HG02642 (cell line): ENCODE data around the gene FTCDNL1.

ENCODE experiments used
- ATAC-seq: cut with Tn5 transposase; IDR thresholded peaks from one replicate; pipeline ENCODE4 v1.9.1; 2021; ENCODE audit warnings: mild to moderate bottlenecking; ENCODE audit not compliant: unreplicated experiment, poor library complexity

The FTCDNL1 gene

DNA sequence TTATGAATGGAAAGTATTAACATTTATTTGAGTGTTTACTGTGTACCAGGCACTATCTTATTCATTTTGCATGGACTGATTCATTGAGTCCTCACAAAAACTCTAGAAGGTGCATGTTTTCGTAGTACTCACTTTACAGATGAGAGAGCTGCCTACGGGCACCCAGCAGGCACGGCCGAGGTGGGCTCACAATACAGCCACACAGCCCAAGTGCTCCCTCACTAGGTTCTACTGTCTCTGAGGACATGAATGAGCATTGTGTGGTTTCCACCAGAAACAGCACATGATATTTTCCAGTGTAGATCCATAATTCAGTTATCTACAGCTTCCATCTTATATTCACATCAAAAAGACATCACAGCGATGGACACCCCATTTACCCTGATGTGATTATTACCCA is 101.4 kb downstream of the FTCDNL1 start:
- ATAC-seq = no peak

DNA sequence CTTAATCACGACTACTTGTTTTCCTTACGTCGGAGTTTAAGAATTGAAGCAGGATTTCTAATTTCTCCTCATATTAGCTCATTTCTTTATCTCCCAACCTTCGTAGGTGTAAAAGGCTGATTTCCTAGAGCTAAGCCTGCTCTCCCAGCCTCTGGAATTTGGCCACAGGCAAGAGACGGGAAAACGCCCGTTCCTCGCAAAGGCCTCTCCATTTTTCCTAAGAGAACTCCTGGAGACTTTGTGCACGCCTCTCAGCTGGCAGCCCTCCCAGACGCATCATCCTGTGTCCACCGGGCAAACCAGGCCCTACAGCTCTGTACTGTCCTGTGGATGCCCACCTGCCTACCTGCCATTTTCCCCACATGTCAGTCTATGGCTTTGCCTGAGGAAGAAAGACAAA is 106.3 kb downstream of the FTCDNL1 start:
- ATAC-seq = no peak

DNA sequence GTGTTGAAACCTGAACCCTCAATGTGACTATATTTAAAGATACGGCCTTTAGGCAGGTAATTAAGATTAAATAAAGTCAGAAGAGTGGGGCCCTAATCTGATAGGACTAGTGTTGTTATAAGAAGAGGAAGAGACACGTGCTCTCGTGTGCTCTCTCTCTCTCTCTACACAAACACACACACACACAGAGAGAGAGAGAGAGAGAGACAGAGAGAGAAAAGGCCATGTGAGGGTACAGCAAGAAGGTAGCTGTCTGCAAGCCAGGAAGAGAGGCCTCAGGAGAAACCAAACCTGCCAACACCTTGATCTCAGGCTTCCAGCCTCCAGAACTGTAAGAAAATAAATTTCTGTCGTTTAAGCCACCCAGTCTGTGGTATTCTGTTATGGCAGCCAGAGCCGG is 106.7 kb downstream of the FTCDNL1 start:
- no peak for ATAC-seq

DNA sequence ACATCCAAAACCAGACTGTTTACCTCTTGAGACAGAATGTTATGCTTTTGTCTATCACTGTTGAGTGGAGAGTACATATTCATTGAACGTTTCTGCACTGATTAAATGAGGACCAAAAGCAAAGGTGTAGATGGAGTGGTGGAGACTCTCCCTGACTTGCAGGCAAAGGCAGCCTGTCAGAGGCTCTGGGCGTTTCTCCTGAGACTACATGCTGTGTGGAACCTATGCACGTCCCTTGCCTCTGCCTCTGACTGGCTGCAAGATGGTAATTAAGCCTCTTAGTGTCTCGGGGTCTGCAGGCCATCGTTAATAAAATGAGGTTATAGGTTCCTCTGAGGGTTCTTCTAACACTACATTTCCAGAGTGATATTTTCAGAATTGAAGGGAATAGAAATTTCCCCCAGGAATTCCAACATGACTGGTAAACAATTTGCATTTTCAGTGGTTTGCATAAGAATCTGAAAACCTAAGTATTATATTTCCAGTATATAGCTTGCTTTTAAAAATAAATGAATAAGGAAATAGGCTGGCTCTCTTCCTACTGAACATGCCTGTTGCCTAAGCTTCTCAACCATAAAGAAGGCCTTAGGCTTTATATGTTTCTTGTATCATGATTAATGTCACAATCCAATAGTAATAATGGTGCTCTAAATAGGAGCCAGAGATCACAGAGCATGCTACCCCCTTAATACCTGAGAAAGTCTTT is 107.4 kb downstream of the FTCDNL1 start:
- ATAC-seq = no peak

DNA sequence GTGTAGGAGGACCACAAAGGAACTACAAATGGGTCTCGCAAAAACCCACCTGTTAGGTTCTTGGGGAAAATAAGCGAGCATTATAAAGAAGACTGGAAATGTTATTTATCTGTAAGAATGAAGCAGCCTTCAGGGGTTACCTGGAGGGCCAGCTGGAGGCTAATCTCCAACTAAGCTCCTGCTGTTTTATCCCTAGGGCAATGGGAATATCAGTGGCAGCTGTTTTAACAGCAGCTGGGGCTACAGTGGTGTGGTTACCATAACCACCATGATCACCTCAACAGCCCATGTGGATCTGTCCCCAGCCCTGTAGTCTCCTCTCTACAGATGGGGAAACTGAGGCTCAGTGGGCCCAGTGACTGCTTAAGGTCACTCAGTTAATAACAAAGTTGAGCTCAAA is 108.1 kb downstream of the FTCDNL1 start:
- no peak for ATAC-seq

DNA sequence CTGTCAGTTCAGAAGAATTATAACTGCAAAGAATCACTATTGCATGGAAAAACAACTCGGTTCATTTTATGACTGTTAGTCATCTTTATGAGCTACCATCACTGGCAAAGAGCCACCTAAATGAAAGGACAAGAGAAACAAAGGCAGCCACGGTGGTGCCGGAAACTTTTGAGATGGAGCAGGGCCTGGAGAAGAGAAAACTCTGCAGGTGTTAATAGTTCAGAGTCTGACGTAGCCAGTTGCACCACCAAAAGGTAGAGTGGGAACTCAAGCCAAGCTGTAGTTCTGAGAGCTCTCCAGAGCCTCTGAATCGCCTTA is 110.9 kb downstream of the FTCDNL1 start:
- no peak for ATAC-seq

DNA sequence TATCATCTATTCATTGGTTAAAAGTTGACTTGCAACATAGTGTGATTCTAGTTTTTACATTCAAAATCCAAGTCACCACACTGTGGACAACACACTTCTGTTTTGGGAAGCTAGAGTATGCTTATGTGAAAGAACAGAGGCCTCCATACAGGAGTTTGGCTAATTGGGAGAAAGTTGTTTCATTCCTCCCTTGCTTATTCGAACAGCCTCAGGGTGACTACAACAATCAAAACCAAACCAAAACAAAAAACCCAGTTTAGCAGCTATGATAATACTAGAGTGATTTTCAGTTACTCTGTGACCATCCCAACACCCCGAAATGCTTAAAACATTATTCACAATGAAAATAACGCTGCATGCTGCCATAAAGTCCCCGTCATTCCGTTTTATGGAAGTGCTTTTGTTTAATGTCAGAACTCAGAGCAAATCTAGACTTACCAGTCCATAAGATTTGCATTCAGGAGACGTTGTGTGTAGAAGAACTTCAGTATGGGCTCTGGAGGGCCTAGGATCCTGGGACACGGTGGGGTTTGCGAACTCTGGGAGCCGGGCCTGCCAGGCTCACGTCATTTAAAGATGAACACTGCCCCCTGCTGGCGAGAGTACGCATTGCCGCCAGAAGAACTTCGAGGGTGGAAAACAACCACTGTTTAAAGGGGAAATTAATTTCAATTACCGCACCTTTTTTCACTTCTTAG is 111.4 kb downstream of the FTCDNL1 start:
- no peak for ATAC-seq

DNA sequence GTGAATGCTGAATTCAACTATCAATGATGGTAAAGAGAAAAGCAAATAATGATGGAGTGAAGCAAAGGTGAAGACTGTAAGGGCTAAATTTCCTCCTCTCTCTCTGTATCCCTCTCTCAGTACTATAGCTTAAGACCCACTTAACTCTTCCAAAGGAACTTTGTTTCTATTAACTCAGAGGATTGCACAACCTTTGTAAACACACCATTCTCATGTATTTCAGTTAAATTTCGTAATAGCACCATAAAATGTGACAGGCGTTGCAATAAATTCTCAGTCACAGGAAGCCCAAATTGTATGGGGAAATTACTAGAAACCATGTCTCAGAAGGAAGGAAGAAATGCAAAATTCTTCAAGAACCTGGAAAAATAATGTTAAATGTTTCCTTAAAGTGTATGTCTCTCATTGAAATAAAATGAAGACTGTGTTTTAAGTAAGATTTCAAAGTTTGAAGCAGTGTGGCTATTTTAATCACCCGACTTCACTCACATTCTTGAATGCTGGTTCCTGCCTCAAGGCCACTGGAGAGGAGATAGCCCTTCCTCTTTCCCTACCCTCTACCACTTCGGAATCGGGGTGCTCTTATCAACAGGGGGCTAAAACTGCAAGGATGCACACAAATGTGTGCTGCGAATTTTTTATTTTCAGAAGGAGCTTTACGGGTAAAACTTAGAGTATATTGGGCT is 112.1 kb downstream of the FTCDNL1 start:
- no peak for ATAC-seq

DNA sequence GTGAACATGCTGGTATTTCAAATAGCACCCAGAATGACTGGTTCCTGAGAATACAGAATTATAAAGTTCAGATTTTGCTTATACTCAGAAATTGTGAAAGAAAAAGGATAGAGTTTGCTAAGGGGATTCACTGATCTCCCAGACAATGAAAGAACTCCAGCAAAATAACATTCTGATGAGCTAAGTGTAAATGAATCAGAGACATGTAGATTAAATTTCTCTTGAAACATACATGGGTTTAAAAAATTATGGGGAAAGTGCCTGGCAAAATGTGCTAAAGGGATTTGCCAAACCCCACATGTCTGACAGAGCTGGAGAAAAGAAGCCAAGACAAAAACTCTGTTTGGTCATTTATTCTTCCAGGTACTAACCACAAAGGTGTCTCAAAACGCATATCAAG is 116.3 kb downstream of the FTCDNL1 start:
- no peak for ATAC-seq

DNA sequence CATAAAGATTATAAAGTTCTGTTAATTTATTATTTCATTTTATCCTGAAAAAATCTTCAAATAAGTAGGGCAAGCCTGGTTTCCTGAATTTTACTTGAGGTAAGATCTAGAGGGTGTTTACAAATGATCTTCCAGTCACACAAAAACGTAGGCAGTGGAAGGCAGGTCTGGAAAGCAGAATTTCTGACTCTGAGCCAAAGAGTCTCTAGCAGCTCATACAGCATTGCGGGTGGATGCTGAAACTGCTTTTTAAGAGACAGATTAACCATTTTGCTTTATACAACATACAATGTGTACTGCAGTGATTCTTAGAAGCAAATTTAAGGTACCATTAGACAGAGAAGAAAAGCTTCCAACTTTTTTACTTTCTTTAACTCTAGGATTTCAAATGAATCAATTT is 117.0 kb downstream of the FTCDNL1 start:
- ATAC-seq = no peak

DNA sequence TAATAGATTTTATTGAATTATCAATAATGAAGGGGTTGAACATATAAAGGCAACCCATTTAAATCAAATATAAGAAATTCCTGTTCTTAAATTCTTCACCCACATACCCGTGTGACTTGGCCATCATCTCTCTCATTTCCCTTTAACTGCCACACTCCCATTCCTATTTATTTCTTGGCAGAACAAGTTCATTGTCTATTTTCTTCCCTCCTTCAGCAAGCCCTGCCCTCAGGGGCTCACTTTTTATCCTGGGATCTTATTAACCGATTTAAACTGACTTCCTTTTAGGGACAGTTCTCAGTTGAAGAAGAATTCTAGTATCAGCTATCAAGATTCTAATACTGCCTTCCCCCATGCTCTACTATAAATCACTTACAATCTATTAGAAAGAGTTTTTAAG is 123.2 kb downstream of the FTCDNL1 start:
- no peak for ATAC-seq

DNA sequence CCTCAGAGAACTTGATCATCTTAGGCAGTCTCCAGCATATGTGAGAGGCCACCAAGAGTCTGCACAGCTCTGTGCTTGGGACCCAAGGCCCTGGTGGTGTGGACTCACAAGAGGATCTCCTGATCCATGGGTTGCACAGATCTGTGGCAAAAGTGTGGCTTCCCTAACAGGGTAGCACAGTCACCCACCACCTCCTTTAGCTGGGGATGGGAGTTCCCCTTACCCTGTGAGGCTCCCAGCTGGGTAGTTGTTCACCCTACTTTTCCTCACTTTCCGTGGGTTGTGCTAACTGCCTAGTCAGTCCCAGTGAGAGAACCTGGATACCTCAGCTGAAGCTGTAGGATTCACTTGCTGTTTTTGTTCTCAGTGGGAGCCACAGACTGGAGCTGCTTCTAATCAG is 123.7 kb downstream of the FTCDNL1 start:
- no peak for ATAC-seq

DNA sequence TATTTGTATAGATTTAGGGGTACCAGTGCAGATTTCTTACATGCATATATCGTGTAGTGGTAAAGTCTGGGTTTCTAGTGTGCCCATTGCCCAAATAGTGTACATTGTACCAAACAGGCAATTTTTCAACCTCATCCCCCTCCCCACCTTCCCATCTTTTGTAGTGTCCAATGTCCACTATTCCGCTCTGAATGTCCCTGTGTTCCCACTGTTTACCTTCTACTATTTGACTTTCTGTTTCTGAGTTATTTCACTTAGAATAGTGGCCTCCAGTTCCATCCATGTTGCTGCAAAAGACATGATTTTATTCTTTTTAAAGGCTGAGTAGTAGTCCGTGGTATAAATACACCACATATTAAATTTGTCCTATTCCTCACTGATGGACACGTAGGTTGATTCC is 132.9 kb downstream of the FTCDNL1 start:
- no peak for ATAC-seq

DNA sequence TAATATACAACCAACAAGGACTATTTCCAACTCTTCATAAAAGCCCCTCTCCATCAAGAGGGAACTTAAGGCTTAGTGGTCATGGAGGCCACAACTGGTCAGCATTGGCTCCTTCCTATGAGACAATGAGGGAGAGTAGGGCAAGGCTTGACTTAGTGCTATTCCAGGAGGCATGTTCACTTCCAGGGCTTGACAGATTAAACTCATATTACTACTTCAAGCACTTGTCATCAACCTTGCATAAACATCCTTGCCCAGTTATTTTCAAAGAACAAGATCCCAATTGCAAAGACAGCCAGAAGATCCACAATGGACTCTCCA is 133.4 kb downstream of the FTCDNL1 start:
- no peak for ATAC-seq

DNA sequence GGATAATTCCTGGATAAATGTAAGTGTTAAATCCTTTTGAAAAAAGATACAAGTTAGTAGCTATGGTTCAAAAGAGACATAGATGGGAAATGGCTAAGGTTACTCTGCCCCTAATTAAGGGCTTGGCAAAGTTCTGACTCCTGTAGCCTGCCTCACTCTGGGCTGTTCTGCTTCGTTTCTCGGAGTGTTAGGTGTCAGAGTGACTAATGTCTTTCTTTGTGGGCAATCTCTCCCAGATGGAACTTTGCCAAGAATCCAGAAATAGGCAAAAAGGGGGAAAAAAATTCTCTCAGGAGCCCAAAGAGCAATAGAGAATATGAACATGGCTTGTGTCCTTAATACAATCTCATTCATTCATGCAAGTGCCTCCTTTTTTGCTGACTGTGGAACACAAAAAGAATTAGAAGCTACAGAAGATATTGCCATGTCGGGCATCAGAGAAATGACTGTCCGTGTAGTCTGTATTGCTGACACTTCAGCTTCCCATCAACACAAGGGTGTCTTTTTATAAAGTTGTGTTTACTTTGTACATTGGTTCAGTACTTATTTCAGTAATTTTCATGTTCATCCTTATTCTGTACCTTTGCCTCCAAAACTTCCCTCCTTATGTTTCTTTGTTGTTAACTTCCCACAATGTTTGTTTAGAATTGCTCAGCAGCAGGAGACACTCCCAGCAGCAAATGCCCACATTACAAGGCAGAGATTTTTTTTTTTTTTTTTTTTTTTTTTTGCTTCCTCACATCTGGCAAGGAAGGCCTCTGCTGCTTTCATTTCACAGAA is 134.0 kb downstream of the FTCDNL1 start:
- no peak for ATAC-seq

DNA sequence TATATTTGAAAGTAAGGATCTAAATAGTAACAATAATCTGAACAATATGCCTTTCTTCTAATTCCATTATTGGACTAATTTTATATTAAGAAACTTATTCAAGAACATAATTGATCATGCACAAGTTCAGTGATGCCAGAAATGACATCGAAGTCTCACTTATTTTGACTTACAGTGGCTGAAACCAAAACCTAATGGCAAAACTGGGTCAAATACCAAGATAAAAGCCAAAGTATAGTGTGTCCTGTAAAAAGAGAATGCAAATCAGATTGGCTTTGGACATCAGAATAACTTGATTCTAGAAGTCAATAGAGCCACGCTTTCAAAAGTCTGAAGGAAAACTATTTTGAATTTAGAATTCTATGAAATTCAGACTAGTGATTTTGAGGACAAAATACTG is 137.2 kb downstream of the FTCDNL1 start:
- no peak for ATAC-seq

DNA sequence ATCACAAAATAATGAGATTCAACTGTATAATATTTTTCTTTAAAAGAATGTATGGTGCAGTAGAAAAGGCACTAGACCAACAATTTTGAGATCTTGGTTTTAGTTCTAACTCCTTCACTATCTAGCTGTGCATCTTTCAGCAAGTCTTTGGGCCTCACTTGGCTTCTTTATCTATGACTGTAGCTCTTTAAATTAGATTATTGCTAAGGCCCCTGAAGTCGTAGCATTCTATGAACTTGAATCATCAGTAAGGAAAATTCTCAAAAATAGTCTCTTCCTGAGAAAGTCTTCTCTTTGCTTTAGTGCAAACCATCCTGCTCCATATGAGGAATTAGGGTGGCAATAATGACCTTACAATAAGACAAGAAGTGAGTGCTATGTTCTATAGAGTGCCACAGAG is 140.4 kb downstream of the FTCDNL1 start:
- no peak for ATAC-seq
